Putamen (tissue), 1 donor: ENCODE results near the gene ZNF277.

Experiments
- DNase-seq: peaks from one replicate; pipeline ENCODE4 v3.0.0-alpha.2; 2016; ENCODE audit warnings: low spot score

ZNF277 gene

DNA sequence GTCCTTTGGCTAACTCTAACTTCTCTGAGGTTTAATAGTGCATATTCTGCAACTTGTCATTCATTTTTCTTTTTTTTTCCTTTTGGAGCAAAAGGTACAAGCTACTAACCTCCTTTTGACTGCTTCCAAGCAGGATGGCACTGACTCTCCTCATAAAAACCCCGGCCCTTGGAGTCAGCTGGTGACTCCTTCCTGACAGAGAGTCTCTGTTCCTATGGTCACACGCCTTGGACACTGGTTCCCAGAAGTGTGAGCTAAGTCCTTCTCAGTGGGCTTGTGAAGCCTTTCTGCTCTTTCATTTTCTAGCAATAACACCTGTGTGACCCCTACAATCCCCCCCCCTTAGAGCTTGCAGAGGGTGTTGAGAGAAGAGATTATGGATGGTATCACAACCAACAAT lies 22.0 kb upstream of the ZNF277 start:
- peak; percentile 58 for DNase-seq

DNA sequence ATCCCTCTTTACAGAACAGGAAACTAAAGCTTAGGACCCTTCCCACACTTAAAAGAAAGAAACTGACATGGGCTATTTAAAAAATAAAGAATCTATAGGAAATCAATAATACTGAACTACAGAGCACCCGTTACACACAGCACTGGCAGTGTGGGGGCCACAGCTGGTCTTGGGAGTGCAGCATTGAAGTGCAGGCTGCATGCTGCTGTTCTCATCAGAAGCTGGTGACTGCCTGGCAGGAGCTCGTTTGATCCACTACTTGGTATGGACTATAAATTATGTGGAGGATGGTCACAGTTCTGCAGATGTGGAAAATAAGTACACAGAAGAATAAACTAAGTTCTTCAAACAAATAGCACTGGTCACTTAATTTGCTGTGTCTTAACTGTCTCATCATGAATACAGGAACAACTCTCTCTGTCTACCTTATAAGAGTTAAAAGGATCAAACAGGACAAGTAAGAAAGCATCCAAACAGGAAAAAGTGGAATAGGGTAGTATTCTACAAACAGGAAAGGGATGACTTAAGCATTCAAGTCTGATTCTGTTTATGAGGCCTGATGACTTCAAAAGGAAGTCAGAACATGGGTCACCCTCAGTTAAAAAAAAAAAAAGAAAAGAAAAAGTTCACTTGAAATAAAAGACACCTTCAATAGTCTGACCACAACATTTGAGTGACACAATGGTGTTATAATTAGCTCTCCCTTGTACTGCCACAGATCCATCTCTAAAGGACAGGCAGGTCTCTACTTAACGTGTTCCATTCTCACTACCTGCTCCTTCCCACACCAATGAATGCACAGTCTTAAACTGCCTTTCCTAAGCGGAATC lies 21.3 kb upstream of the ZNF277 start:
- DNase-seq, result peak; percentile 49

DNA sequence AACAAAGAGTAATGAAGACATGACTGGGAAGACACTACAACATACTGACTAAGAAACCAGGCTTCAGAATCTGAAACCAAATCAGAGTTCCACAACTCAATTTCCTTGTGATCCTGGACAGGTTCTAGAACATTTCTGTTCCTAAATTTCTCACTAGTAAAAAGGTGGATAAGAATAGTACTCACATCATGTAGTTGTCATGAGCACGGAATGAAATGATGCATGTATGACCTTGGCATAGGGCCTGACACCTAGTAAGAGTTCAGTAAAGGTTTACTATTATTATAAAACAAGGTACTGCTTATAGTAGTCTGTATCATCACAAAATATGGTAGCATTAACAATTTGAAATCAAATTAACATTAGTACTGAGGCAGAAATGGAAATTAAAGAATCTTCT lies 20.2 kb upstream of the ZNF277 start:
- no peak for DNase-seq

DNA sequence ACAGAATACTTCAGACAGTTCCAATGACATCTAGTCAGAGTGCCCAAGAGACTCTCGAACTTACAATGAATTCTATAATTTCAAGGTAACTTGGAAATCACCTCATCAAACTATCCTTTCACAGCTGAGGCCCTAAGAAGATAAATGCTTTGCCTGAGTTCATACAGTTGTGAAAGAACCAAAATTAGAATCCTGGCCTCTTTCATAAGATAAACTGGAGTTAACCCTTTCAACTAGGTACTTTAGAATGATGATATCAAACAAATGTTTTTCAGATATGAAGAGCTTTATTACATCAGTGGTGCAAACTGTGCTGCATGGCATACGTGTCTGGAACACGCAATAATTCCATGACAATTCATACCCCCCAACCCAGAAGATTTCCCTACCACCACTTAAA lies 18.2 kb upstream of the ZNF277 start:
- no peak for DNase-seq

DNA sequence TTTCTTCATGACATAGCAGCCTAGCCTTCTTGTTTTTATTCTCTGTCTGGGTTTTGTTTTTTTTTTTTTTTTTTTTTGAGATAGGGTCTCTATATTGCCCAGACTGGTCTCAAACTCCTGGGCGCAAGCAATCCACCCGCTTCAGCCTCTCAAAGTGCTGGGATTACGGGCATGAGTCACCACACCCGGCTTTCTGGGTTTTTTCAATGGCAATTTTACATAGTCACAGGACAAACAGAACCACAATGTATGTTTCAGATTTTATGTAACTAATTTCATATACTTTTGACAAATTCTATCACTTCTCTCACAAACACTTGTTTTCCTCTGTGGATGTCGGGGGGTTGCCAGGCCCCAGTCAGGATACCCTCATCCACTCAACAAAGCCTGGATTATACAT lies 16.8 kb upstream of the ZNF277 start:
- no peak for DNase-seq

DNA sequence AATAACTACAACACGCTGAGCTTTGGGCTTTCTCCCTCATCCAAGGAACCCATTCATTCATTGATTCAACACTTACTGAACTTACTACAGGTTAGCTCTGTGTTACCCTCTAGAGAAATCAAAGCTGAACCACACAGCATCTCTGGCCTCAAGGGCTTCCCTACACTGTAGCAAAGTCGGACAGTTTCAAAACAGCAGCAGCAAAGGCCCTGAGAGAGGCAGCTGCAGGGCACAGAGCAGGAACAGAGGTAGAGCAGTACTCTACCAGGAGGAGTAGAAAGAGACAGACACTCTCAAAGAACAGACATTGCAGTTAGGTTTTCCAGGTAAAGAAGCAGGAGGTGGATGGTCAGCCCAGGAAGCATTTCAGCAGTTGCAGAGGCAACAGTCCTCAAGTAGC lies 16.4 kb upstream of the ZNF277 start:
- no peak for DNase-seq

DNA sequence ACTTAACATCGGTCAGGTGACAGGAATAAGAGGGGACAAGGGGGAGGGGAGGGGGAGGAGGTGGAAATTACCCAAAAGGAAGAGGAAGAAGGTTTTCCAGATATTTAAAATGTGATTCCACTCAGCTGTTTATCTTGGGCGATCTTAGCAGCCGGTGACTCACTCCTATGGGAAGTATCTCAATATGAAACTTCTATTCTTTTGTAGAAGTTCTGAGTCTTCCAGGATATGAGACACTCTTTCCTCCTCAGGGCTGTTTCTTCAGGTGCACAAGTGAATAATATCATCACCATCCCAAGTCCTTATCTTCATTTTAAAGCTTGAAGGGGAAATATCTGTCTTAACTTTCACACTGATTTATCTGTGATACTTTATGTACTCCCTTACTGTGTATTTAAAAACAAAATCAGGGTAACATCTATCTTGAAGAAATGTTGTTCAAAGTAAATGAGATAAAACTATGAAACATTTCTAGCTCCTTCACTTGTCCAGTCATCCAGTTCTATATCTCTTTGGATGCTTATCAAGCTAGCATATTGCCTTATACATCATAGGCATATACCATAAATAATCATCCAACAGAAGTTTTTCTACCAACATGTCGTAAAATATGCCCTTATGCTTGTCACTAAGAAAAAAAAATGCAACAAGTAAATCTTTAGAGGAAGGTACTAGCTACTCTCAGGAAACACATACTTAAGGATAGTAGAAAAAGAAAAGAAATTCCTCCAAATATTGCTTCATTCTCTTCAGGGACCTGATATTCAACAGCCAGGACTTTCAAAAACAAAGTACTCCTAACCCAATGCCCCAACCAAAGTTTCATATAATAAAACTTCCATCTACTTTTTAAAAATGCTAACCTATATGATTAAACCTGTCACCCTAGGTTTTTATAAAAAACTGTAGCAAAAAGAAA lies 14.0 kb upstream of the ZNF277 start:
- DNase-seq, result no peak

DNA sequence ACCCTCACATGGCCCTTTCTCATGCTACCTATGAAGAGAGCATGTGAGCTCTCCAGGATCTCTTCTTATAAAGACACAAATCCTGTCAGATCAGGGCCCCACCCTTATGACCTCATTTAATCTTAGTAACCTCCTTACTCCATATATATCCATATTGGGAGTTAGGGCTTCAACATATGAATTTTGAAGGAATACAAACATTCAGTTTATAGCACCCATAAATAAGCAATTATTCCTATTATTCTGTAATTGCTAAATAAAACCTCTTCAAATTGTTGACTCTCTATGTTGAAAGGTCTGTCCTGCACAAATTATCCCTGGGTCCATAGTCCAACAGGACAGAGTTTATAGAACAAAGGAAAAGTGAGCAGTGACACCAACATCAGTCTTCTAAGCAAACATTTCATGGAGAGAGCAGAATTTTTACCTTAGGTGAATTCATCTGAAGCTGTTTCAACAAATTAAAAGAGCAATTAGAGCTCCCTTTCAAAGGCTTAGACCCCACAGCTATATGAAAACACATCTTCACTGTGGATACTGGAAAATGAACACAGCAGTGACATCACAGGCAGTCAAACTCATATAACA lies 12.5 kb upstream of the ZNF277 start:
- DNase-seq, result no peak

DNA sequence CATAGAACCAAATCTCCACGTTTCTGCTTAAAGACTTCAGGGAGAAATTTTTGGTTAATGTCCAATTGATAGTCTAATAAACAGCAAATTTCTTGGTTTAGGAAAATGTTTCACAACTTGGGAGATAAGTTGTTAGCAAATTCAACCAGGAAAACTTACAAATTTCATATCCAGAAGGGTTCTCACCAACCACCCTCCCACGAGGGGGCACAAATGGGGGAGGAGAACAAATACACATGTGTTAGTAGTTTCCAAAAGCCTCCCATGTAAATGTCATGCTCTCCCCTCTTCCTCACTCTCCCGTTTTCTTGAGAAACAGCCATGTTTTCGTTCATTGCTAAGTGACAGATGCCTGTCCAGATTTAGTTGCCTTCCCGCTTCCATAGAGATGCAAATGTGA lies 10.8 kb upstream of the ZNF277 start:
- no peak for DNase-seq

DNA sequence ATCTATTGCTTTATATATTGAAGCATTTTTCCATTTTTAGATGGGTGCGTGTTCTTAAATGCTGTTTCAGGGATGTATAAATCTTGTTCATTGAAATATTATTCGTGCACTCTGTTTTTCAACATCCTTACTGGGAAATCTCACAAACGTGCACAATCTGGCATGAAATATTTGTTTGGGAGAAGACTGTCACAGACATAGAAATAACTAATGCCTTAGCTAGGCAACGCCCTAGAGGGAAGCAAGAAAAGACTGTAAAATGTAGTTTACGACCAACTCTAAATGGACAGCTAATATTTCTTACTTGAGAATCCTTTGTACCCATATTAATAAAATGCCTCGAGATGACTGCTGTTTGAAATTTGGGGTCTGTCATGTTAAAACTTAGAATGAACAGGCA lies 9.2 kb upstream of the ZNF277 start:
- DNase-seq, result no peak

DNA sequence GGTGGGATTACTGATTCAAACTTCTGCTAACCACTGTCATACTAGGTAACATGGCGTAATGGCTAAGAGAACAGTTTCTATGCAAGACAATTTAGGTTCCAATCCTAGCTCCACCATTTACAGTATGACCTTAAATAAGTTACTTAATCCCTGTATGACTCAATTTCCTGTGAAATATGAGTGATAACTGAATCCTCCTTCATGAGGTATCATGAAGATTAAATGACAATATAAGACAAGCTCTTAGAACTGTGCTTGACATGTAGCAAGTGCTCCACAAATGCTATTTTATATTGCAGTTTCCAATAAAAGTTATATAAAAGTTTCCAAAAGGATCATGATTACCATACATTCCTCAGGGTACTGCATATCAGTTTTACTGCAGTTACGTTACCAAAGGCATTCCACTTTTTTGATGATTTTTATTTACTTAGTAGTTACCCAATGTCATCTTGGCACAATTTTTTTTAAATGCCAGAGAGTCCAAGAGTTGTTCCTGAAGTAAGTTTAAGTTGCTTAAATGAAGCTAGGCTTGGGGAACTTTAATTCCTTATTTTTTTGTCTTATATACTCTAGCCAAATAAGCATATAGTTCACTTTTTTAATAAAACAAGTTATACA lies 7.3 kb upstream of the ZNF277 start:
- no peak for DNase-seq

DNA sequence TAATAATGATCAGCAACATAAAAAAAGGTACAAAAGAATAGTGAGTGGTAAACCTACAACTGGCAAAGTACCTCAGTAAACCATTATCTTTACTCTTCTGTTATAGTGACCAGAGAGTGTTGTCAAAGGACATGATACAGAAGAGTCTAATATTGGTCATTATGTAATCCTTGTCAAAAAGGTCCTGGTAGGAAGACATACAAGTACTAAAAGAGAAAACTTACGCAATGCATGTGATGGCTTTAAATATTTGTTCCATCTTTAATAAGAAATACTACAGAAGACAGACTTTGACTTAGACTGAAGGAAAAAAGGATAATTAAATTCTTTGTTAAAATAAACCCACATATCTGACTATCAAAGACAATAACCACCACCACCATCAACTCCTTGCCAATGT lies 6.8 kb upstream of the ZNF277 start:
- DNase-seq, result no peak

DNA sequence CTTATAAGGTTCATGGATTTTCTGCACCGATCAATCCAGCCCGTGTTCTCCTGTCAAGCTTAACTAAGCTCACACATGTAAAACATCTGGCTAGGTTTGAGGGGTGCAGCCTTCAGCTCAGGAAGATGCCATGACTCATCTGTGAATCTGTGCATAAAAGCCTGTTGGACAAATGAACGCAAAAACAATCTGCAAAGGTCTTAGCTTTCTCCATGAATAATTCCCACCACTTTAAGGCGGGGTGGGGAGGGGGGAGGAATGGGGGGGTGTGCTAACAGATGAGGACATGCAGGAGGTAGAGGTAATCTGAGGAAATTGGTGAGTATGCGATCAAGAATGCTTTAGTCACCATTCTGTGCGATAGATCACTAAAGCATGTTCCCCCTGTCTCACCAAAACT lies 5.1 kb upstream of the ZNF277 start:
- DNase-seq, result no peak

DNA sequence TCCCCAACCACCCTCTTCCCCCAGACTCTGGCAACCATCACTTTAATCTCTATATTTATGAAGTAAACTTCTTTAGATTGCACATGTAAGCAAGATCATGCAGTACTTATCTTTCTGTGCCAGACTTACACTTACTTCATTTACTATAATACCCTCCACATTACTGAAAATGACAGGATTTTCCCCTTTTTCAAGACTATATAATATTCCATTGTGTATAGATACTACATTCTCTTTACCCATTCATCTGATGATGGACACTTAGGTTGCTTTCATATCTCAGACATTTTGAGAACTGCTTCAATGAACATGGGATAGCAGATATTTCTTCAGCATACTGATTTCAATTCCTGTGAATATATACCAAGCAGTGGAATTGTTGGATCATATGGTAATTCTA lies 4.7 kb upstream of the ZNF277 start:
- DNase-seq, result no peak

DNA sequence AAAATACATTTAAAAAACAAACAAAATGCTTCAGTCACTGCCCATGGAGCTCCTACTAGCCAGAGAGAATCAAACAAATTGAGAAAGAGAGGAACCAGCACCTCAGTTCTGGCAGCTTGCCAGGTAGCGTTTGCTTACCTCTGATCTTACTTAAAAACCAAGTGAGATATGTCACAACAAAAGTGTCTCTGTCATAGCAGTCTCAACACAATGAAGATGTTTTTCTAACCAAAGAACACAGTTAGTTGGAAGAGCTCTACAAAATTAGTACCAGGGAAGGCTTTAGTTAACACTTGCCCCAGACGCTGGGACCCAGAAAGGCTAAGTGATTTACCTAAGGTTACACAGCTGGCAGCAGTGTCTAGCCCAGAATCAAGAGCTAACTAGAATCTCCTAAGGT lies 3.7 kb upstream of the ZNF277 start:
- no peak for DNase-seq

DNA sequence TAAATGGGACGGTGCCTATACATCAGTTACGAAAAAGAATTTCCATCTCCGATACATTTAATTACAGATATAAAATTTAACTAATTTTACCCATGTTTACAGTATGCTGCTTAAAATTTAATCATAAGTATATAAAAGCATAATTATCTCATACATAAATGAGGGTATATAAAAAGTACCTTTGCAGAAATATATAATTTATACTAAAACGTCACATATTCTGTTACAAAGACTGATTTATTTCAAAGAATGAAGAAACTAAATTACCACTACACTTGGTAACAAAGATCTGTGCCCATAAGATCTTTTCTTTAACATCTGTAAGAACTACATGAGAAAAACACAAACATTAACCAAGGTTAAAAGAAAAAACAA lies 3.1 kb upstream of the ZNF277 start:
- DNase-seq, result no peak

DNA sequence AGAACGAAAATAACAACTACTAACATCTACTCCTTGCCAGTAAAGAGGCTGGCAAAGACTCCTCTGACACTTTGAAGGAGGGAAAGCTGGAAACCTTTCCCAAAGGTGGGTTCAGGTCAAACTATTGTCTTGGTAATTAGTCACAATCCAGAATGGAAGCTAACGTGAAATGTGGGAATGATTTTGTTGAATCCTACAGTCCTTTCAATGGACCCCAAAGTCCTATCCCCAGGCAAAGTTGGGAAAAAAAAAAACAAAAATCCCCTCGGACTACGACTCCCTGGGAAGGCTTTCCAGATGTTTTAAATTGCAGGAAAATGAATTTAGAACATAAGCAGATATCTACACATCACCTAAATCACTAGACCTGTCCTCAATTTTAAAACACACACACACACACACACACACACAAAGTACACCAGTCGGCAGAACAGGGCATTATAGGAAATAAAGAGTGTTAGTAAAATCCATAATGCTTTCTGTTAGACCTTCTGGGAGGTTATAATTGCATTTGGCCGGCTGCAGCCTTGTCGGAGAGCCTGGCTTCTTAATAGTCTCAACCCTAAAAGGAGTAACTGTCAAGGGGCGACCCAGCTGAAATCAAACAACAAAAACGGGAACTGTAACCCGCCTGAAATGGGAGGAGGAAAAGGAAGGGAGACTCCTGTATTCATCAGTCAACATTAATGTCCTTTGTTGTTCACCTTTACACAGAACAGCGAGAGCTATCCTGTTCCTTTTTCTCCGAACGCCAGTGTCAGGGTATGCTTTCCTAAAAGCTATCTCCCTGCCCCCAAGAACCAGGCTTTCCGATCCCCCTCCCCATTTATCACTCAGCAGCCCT lies 1.8 kb upstream of the ZNF277 start:
- no peak for DNase-seq

DNA sequence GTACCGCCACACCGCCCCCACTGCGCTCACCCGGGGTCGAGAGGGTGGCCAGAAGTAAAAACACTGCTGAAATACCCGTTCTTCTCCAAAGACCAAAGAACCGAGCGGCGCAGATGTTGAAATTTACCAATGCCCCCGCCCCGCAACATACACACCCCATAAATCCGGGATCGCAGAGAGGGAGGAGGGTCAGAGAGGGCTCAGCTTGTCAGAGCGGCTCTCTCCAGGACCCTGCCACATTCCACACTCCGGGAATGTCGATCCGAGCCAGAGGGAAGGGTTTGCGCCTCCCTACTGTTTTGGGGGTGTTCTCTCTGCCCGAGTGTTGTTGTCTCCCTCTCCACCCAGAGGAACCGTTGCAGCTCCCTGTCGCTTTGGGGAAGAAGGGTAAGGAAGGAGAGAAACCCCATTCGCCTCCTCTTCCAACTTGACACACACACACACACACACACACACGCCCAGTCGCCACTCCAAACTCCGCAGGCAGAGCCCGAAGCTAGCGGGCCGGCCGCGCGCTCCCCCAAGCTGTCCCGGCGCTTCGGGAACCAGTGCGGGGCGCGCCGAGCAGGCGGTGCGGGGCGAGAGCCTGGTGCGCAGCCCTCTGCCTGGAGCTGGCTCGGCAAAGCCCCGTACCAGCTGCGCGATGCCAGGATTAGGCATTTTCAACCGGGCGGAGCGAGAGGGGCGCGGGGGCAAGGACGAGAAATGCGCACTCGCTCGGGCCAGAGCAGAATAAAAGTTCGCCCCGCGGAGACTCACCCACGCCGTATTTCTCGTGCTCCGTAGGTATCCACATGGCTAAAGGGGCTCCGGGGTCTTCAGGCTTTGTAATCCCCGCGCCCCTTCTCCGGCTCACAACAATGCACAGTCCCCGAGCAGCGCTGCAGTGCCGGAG lies 905 bp upstream of the ZNF277 start:
- DNase-seq, result peak; percentile 66

DNA sequence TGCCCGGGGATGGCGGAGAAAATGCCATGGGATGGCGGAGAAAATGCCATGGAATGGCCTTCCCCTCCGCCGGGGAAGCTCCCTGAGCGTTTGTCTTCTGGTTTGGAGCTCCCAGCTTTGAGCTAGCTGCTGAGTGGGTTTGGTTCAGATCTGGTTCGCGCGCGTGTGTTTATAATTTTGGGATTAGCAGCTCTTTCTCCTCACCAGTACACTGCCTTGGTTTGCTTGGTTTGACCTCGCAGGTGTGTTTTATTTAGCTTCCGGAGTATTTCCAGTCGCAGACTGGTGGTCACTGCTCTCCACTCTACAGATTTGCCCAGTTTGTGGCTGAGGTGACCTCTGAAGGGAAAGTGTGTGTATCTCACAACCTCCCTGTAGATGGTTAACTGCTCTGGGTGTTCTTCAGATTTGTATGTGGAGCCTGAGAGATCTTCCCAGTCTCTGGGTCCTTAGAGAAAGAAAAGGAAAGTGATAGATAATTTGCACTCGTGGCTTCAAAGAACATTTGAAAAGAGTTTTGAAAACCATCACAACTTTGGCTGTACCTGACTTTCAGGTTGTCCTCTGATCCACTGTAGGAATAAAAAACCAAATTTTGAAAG lies 597 bp downstream of the ZNF277 start:
- DNase-seq, result no peak

DNA sequence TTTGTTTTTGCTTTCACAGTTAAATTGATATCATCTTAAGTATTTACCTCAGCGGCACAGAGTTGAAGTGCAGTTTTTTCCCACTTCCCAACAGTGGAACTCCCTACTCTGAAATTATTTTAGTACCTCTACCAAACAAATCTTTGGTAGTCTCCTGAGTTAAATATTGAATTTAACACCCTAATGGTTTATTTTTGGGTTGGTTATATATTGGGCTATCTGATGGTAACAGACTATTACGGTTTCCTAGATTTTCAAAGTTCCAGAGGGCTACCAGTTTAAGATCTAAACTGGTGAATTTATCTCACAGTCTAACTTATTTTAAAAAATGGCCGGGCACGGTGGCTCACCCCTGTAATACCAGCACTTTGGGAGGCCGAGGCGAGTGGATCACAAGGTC lies 1.3 kb downstream of the ZNF277 start:
- DNase-seq, result no peak
